KMS-11 (cell line): Measurements from ENCODE around the gene ADCY7.

Experiments used
- H2AFZ ChIP-seq: fragments of 200-600 bp; sonication (generic); 2 replicates; pipeline ENCODE4 v1.6.1; 2016; ENCODE audit warnings: antibody characterized with exemption, mixed run types, low read depth
- H3K27ac ChIP-seq: fragments of 200-600 bp; sonication (generic); 2 replicates; pipeline ENCODE4 v1.6.1; 2016; ENCODE audit warnings: mild to moderate bottlenecking, mixed run types
- H3K27me3 ChIP-seq: fragments of 200-600 bp; sonication (generic); 2 replicates; pipeline ENCODE4 v1.6.1; 2017; ENCODE audit warnings: mild to moderate bottlenecking, low read depth, mixed run types, moderate library complexity; ENCODE audit not compliant: insufficient read depth
- H3K36me3 ChIP-seq: fragments of 200-600 bp; sonication (generic); 2 replicates; pipeline ENCODE4 v1.6.1; 2017; ENCODE audit warnings: mild to moderate bottlenecking, mixed run types; ENCODE audit not compliant: insufficient read depth
- H3K4me1 ChIP-seq: fragments of 200-600 bp; sonication (generic); 2 replicates; pipeline ENCODE4 v1.6.1; 2016; ENCODE audit warnings: mild to moderate bottlenecking, low read depth, mixed run types; ENCODE audit not compliant: poor library complexity, severe bottlenecking
- H3K4me2 ChIP-seq: fragments of 200-600 bp; sonication (generic); 2 replicates; pipeline ENCODE4 v1.7.0; 2016; ENCODE audit warnings: mild to moderate bottlenecking, mixed run types
- H3K4me3 ChIP-seq: fragments of 200-600 bp; sonication (generic); IDR thresholded peaks from 2 replicates; pipeline ENCODE4 v1.6.1; 2017; ENCODE audit warnings: low read depth, low read length, mixed read lengths; ENCODE audit not compliant: insufficient read depth
- H3K79me2 ChIP-seq: fragments of 200-600 bp; sonication (generic); 2 replicates; pipeline ENCODE4 v1.6.1; 2016; ENCODE audit warnings: low read depth, mixed run types; ENCODE audit not compliant: insufficient read depth
- H3K9ac ChIP-seq: fragments of 200-600 bp; sonication (generic); 2 replicates; pipeline ENCODE4 v1.6.1; 2016; ENCODE audit warnings: mild to moderate bottlenecking, mixed run types
- H4K20me1 ChIP-seq: fragments of 200-600 bp; sonication (generic); 2 replicates; pipeline ENCODE4 v1.6.1; 2016; ENCODE audit warnings: mild to moderate bottlenecking, mixed run types; ENCODE audit not compliant: insufficient read depth
- TF ChIP-seq, protein P1 (sequence below): fragments of 200-600 bp; sonication (generic); conservative IDR thresholded peaks from 2 replicates; pipeline ENCODE4 v1.6.1; 2017; ENCODE audit warnings: low read depth, mild to moderate bottlenecking, antibody characterized with exemption, low read length, moderate library complexity, mixed read lengths

ADCY7 gene

GRCh38 chr16:50255538-50255937, 10.8 kb upstream of the ADCY7 start:
- TF ChIP-seq, protein P1, sequence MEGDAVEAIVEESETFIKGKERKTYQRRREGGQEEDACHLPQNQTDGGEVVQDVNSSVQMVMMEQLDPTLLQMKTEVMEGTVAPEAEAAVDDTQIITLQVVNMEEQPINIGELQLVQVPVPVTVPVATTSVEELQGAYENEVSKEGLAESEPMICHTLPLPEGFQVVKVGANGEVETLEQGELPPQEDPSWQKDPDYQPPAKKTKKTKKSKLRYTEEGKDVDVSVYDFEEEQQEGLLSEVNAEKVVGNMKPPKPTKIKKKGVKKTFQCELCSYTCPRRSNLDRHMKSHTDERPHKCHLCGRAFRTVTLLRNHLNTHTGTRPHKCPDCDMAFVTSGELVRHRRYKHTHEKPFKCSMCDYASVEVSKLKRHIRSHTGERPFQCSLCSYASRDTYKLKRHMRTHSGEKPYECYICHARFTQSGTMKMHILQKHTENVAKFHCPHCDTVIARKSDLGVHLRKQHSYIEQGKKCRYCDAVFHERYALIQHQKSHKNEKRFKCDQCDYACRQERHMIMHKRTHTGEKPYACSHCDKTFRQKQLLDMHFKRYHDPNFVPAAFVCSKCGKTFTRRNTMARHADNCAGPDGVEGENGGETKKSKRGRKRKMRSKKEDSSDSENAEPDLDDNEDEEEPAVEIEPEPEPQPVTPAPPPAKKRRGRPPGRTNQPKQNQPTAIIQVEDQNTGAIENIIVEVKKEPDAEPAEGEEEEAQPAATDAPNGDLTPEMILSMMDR = no peak

GRCh38 chr16:50256604-50257003, 9.7 kb upstream of the ADCY7 start:
- Histone ChIP-seq H3K36me3 (no peaks in the 10 kb centered on the region), H3K79me2 (no peaks in the 10 kb centered on the region), H3K27me3 (no peaks in the 10 kb centered on the region), H3K4me1 (no peaks in the 10 kb centered on the region), H3K4me3 (no peak overlapping the region), H4K20me1 (no peaks in the 10 kb centered on the region), H3K4me2 (no peak overlapping the region), H2AFZ (no peak overlapping the region), H3K9ac (no peak overlapping the region), H3K27ac (no peak overlapping the region)
- TF ChIP-seq, protein P1 = no peak

More at GRCh38 chr16:50255538-50255937, 10.8 kb upstream of the ADCY7 start:
- Histone ChIP-seq H2AFZ (no peak overlapping the region), H3K79me2 (no peaks in the 10 kb centered on the region), H4K20me1 (no peaks in the 10 kb centered on the region), H3K36me3 (no peaks in the 10 kb centered on the region), H3K9ac (no peak overlapping the region), H3K4me1 (no peaks in the 10 kb centered on the region), H3K27me3 (no peaks in the 10 kb centered on the region), H3K4me2 (no peak overlapping the region), H3K27ac (no peak overlapping the region), H3K4me3 (no peak overlapping the region)

DNA sequence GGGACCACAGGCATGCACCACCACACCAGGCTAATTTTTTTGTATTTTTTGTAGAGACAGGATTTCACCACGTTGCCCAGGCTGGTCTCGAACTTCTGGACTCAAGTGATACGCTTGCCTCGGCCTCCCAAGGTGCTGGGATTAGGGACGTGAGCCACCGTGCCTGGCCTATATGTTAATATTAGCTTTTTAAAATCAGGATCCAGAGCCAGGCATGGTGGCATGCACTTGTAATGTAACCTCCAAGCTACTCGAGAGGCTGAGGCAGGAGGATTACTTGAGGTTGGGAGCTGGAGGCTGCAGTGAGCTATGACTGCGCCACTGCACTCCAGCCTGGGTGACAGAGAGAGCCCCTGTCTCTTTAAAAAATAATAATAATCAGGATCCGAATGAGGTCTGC, 8.5 kb upstream of the ADCY7 start:
- H3K4me3 ChIP-seq = no peak overlapping the region
- no peaks in the 10 kb centered on the region for H3K27me3 ChIP-seq
- no peak overlapping the region for H3K4me2 ChIP-seq
- H4K20me1 ChIP-seq = no peaks in the 10 kb centered on the region
- H3K79me2 ChIP-seq = no peaks in the 10 kb centered on the region
- no peak overlapping the region for H3K9ac ChIP-seq
- TF ChIP-seq, protein P1 = no peak
- no peaks in the 10 kb centered on the region for H3K36me3 ChIP-seq
- H2AFZ ChIP-seq = no peak overlapping the region
- H3K4me1 ChIP-seq = no peaks in the 10 kb centered on the region
- H3K27ac ChIP-seq = no peak overlapping the region

- H3K4me2 ChIP-seq = no peak overlapping the region
- no peaks in the 10 kb centered on the region for H3K36me3 ChIP-seq
- H3K27me3 ChIP-seq = no peaks in the 10 kb centered on the region
- no peaks in the 10 kb centered on the region for H3K79me2 ChIP-seq
- TF ChIP-seq, protein P1 = no peak
- H3K9ac ChIP-seq = no peak overlapping the region
- no peak overlapping the region for H3K27ac ChIP-seq
- H4K20me1 ChIP-seq = no peaks in the 10 kb centered on the region
- peaks cover 10% of the 10 kb centered on the region for H3K4me1 ChIP-seq
- H3K4me3 ChIP-seq = no peak overlapping the region
- H2AFZ ChIP-seq = no peak overlapping the region
Measured at GRCh38 chr16:50259334-50260205, 6.8 kb upstream of the ADCY7 start.
